Measurements from ENCODE around the gene PLCL2.

DNA sequence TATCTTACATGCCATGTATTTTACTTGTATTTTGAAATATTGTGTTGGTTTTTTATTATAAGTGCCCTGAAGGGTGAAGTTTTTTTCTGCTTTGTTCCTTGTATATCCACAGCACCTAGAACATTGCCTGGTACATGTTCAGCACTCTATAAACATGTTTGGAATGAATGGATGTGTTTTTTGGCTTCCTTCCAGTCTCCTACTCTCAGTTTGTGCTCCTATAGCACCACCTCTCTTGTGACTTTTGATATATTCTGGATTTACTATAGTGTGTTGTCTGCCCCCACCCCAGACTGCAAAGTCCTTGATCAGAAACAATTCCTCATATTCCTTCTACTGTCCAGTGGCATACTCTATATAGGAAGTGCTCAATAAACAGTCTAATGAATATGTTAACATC is 60.6 kb downstream of the PLCL2 start:
- no peak for TF ChIP-seq POLR2AphosphoS5 (IDR thresholded peaks at IDR 0.05; ENCODE audit: borderline replicate concordance, low read depth, low read length)
- TF ChIP-seq EZH2 (IDR thresholded peaks at IDR 0.05), result no peak
- TF ChIP-seq FOXP2 (optimal IDR thresholded peaks at IDR 0.05; ENCODE audit: control extremely low read depth, extremely low read length, insufficient read depth), result no peak

All from SK-N-MC (cell line).